K562 (cell line): ENCODE data around the gene NMT1. TPM values are rescaled to one million over a fixed set of nuclear protein-coding genes. Genes with fewer than 3 reads are reported as not detected.
A peak's percentile ranks its signal among the peaks of the same experiment; 100 is the strongest.

Experiments used
- CTBP1 ChIP-seq: fragments of 450-650 bp; IDR thresholded peaks from 2 replicates; pipeline ENCODE4 v1.6.1; 2016; ENCODE audit warnings: borderline replicate concordance
- DACH1 ChIP-seq: fragments of 450-650 bp; IDR thresholded peaks from 2 replicates; pipeline ENCODE4 v1.6.1; 2018; ENCODE audit not compliant: partially characterized antibody
- FOXM1 ChIP-seq, 2 experiments: fragments of 450-650 bp in 1 of 2; sonication (generic) in 1 of 2; formaldehyde crosslinking in 1 of 2; IDR thresholded peaks; 2 replicates each; pipeline versions ENCODE4 v1.6.1 to v1.9.0; 2017 to 2022; ENCODE audit warnings: low read depth in 2 of 2, mild to moderate bottlenecking in 2 of 2, missing genetic modification reagents in 1 of 2, moderate library complexity in 1 of 2
- GATA2 ChIP-seq: sonication (generic); formaldehyde crosslinking; IDR thresholded peaks from 2 replicates; pipeline ENCODE4 v1.4.0; 2020; ENCODE audit warnings: mild to moderate bottlenecking, missing genetic modification reagents
- KLF16 ChIP-seq: IDR thresholded peaks from 2 replicates; pipeline ENCODE4 v1.6.1; 2016; ENCODE audit warnings: antibody characterized with exemption
- MECOM ChIP-seq: fragments of 250-450 bp; sonication (Bioruptor Pico); IDR thresholded peaks from 2 replicates; pipeline ENCODE4 v1.8.0; 2022; ENCODE audit warnings: inconsistent platforms
- MTA1 ChIP-seq: fragments of 450-650 bp; IDR thresholded peaks from 2 replicates; pipeline ENCODE4 v1.6.1; 2017; ENCODE audit warnings: borderline replicate concordance
- MYNN ChIP-seq, 2 experiments: sonication (generic); formaldehyde crosslinking in 1 of 2; IDR thresholded peaks; 2 replicates each; pipeline versions ENCODE4 v1.5.0 to v1.6.1; 2016 to 2020; ENCODE audit warnings: antibody characterized with exemption in 1 of 2, missing genetic modification reagents in 1 of 2
- RB1 ChIP-seq: fragments of 450-650 bp; IDR thresholded peaks from 2 replicates; pipeline ENCODE4 v1.6.1; 2017; ENCODE audit warnings: low read depth, mild to moderate bottlenecking
- SPI1 ChIP-seq: IDR thresholded peaks from 2 replicates; pipeline ENCODE4 v1.6.1; 2011; ENCODE audit warnings: low read depth, low read length, control low read depth, borderline replicate concordance
- SUPT5H ChIP-seq: fragments of 450-650 bp; IDR thresholded peaks from 2 replicates; pipeline ENCODE4 v1.6.1; 2016
- TCFL5 ChIP-seq: fragments of 250-450 bp; sonication (Bioruptor Pico); conservative IDR thresholded peaks from 2 replicates; pipeline ENCODE4 v1.6.1; 2021; ENCODE audit warnings: mild to moderate bottlenecking, moderate library complexity, matching md5 sums
- ZNF431 ChIP-seq: sonication (generic); formaldehyde crosslinking; IDR thresholded peaks from 2 replicates; pipeline ENCODE4 v1.8.0; 2022; ENCODE audit warnings: mild to moderate bottlenecking, missing genetic modification reagents
- ZNF551 ChIP-seq: fragments of 250-450 bp; sonication (Bioruptor Pico); IDR thresholded peaks from 2 replicates; pipeline ENCODE4 v1.5.0; 2021; ENCODE audit warnings: mild to moderate bottlenecking, moderate library complexity
- ZNF644 ChIP-seq: fragments of 200-800 bp; sonication (Bioruptor generic); IDR thresholded peaks from 2 replicates; pipeline ENCODE4 v1.6.1; 2016; ENCODE audit warnings: low read depth, missing genetic modification characterization, missing compliant biosample characterization
- polyA plus RNA-seq, 8 experiments: library from polyadenylated mRNA; depleted of rRNA in 4 of 8; stranded (reverse) in 5 of 8; unstranded in 3 of 8; fragments of >200 nt; fragmentation: Nextera tagmentation in 2 of 8; fragmentation: Illumina TruSeq in 1 of 8; extraction: Ambion mirVana in 2 of 8; extraction: Trizol in 1 of 8; gene quantifications; 2 replicates each; pipeline versions ENCODE4 v1.2.1 to v1.2.3, GENCODE V29; 2011 to 2014; ENCODE audit warnings: inconsistent platforms in 1 of 8, missing spikeins in 1 of 8
- total RNA-seq, 7 experiments: library from RNA; depleted of rRNA in 6 of 7; stranded (reverse); fragments of >200 nt in 6 of 7; fragmentation: Illumina TruSeq in 2 of 7; extraction: Trizol in 2 of 7; gene quantifications; 2 replicates each; pipeline versions ENCODE4 v1.2.1 to v1.2.3, GENCODE V29; 2011 to 2021; ENCODE audit warnings: low replicate concordance in 1 of 7
- TF ChIP-seq, protein P1 (sequence below): fragments of 450-650 bp; formaldehyde crosslinking; IDR thresholded peaks from 2 replicates; pipeline ENCODE4 v1.4.0; 2022; ENCODE audit warnings: missing genetic modification characterization
- TF ChIP-seq, protein P2 (sequence below): fragments of 150-350 bp; IDR thresholded peaks from 2 replicates; pipeline ENCODE4 v1.6.1; 2014; ENCODE audit warnings: low read depth, mild to moderate bottlenecking, low read length, borderline replicate concordance
- TF ChIP-seq, protein P3 (sequence below): fragments of 450-650 bp; IDR thresholded peaks from 2 replicates; pipeline ENCODE4 v1.6.1; 2016; ENCODE audit warnings: borderline replicate concordance
- TF ChIP-seq, protein P4 (sequence below): sonication (generic); formaldehyde crosslinking; IDR thresholded peaks from 2 replicates; pipeline ENCODE4 v1.8.1; 2022; ENCODE audit warnings: missing genetic modification reagents

The NMT1 gene
- total and polyA plus RNA-seq, 9 of the 15 experiments (the other 6 are each of a cell fraction or from before 2014, with no cell fraction given), result 86.7 to 569 (median 213) TPM

DNA sequence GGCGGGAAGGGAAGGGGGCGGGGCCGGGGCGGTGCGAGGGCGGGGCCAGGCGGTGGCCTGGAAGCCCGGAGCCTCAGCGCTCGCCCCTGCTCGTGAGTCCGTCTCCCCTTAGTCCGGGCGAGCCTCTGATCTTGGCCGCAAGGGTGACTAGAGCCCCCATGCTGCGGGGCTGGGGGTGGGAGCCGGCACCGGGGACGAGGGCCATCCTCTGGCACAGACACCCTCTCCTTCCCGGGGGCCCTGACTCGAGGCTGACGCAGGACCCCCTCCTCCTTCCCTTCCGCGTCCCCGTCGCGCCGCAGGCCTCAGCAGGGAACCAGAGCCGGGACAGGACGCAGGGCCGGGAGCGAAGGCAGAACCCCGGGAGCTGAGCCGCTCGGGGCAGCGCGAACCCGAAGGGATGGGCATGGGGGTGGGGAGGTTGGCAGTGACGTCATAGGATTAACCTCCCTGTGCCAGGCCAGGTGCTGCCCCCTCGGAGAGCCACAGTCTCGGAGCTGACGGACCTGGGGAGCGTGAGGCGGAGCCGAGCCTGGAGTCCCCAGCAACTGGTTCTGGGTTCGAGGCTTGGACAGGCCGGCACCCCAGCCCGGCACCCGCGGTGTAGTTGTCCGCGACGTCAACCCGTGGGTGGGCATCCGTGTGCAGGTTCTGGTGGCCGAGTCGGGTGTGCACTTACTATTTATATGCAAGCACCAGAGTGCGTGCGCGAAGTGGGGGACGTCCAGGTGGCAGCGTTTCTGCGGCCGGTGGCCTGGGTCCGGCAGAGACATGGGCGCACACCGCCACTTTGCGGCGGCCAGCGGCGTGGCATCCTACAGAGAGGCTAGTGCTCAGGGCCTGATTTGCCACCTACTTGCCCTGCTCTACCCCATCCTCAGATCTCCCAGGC, 71.7 kb downstream of the NMT1 start (continued):
- TF ChIP-seq, protein P1, sequence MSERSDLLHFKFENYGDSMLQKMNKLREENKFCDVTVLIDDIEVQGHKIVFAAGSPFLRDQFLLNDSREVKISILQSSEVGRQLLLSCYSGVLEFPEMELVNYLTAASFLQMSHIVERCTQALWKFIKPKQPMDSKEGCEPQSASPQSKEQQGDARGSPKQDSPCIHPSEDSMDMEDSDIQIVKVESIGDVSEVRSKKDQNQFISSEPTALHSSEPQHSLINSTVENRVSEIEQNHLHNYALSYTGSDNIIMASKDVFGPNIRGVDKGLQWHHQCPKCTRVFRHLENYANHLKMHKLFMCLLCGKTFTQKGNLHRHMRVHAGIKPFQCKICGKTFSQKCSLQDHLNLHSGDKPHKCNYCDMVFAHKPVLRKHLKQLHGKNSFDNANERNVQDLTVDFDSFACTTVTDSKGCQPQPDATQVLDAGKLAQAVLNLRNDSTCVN (CRISPR knock-in tag), result no peak
- TF ChIP-seq ZNF644 (tag), result no peak
- TF ChIP-seq KLF16, result no peak
- TF ChIP-seq MTA1, result no peak
- TF ChIP-seq CTBP1, result peak; percentile 32; the same call in 1 of the 2 replicates
- TF ChIP-seq FOXM1 (IDR thresholded peaks at IDR 0.05; ENCODE audit: low read depth), result no peak
- peak; percentile 58; the same call in 1 of the 2 replicates for TF ChIP-seq FOXM1 (CRISPR knock-in tag; IDR thresholded peaks at IDR 0.05; ENCODE audit: low read depth)
- TF ChIP-seq GATA2 (CRISPR knock-in tag), result no peak
- TF ChIP-seq MYNN (IDR thresholded peaks at IDR 0.05), result no peak
- TF ChIP-seq MYNN (CRISPR knock-in tag; IDR thresholded peaks at IDR 0.05), result no peak
- no peak for TF ChIP-seq ZNF551 (CRISPR knock-in tag)
- TF ChIP-seq, protein P2, sequence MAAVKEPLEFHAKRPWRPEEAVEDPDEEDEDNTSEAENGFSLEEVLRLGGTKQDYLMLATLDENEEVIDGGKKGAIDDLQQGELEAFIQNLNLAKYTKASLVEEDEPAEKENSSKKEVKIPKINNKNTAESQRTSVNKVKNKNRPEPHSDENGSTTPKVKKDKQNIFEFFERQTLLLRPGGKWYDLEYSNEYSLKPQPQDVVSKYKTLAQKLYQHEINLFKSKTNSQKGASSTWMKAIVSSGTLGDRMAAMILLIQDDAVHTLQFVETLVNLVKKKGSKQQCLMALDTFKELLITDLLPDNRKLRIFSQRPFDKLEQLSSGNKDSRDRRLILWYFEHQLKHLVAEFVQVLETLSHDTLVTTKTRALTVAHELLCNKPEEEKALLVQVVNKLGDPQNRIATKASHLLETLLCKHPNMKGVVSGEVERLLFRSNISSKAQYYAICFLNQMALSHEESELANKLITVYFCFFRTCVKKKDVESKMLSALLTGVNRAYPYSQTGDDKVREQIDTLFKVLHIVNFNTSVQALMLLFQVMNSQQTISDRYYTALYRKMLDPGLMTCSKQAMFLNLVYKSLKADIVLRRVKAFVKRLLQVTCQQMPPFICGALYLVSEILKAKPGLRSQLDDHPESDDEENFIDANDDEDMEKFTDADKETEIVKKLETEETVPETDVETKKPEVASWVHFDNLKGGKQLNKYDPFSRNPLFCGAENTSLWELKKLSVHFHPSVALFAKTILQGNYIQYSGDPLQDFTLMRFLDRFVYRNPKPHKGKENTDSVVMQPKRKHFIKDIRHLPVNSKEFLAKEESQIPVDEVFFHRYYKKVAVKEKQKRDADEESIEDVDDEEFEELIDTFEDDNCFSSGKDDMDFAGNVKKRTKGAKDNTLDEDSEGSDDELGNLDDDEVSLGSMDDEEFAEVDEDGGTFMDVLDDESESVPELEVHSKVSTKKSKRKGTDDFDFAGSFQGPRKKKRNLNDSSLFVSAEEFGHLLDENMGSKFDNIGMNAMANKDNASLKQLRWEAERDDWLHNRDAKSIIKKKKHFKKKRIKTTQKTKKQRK, result no peak
- TF ChIP-seq SUPT5H, result peak; percentile 55
- TF ChIP-seq, protein P3, sequence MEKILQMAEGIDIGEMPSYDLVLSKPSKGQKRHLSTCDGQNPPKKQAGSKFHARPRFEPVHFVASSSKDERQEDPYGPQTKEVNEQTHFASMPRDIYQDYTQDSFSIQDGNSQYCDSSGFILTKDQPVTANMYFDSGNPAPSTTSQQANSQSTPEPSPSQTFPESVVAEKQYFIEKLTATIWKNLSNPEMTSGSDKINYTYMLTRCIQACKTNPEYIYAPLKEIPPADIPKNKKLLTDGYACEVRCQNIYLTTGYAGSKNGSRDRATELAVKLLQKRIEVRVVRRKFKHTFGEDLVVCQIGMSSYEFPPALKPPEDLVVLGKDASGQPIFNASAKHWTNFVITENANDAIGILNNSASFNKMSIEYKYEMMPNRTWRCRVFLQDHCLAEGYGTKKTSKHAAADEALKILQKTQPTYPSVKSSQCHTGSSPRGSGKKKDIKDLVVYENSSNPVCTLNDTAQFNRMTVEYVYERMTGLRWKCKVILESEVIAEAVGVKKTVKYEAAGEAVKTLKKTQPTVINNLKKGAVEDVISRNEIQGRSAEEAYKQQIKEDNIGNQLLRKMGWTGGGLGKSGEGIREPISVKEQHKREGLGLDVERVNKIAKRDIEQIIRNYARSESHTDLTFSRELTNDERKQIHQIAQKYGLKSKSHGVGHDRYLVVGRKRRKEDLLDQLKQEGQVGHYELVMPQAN, result 0 out of 2 replicates have a peak, but pooled peaks have one; percentile 25
- no peak for TF ChIP-seq MECOM (CRISPR knock-in tag)
- TF ChIP-seq, protein P4, sequence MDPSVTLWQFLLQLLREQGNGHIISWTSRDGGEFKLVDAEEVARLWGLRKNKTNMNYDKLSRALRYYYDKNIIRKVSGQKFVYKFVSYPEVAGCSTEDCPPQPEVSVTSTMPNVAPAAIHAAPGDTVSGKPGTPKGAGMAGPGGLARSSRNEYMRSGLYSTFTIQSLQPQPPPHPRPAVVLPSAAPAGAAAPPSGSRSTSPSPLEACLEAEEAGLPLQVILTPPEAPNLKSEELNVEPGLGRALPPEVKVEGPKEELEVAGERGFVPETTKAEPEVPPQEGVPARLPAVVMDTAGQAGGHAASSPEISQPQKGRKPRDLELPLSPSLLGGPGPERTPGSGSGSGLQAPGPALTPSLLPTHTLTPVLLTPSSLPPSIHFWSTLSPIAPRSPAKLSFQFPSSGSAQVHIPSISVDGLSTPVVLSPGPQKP (CRISPR knock-in tag), result no peak
- peak; percentile 43 for TF ChIP-seq RB1
- no peak for TF ChIP-seq ZNF431 (CRISPR knock-in tag)
- TF ChIP-seq TCFL5, result no peak
- TF ChIP-seq DACH1, result no peak
- TF ChIP-seq SPI1, result no peak
